HG03097 (cell line): Measurements from ENCODE around the gene MUC5AC.
"Not testable (repeated sequence)": the region's sequence is repeated elsewhere in the genome, so short reads cannot be mapped to it uniquely, and the experiment has no call there.

Experiments used
- ATAC-seq: cut with Tn5 transposase; IDR thresholded peaks from one replicate; pipeline ENCODE4 v1.9.1; 2021; ENCODE audit not compliant: unreplicated experiment, low FRiP score

Gene MUC5AC

GRCh38 chr11:1147792-1148191, 10.0 kb upstream of the MUC5AC start:
- no peak for ATAC-seq

GRCh38 chr11:1148752-1149180, 9.0 kb upstream of the MUC5AC start:
- no peak for ATAC-seq

GRCh38 chr11:1149545-1149944, 8.2 kb upstream of the MUC5AC start:
- no peak for ATAC-seq

- no peak for ATAC-seq
Measured at GRCh38 chr11:1150116-1150515, 7.6 kb upstream of the MUC5AC start.

- no peak for ATAC-seq
Measured at GRCh38 chr11:1150769-1151365, 6.9 kb upstream of the MUC5AC start.

GRCh38 chr11:1151366-1152315, 6.1 kb upstream of the MUC5AC start:
- ATAC-seq, result no peak

GRCh38 chr11:1152316-1153104, 5.2 kb upstream of the MUC5AC start:
- ATAC-seq, result no peak

- no peak for ATAC-seq
Measured at GRCh38 chr11:1153105-1153950, 4.4 kb upstream of the MUC5AC start.

- ATAC-seq, result no peak
Measured at GRCh38 chr11:1153951-1154493, 3.7 kb upstream of the MUC5AC start.

GRCh38 chr11:1154656-1155055, 3.1 kb upstream of the MUC5AC start:
- ATAC-seq, result not testable (repeated sequence)

GRCh38 chr11:1155274-1155693, 2.5 kb upstream of the MUC5AC start:
- ATAC-seq, result no peak

- ATAC-seq, result no peak
Measured at GRCh38 chr11:1156506-1157340, 1.0 kb upstream of the MUC5AC start.

- ATAC-seq, result no peak
Measured at GRCh38 chr11:1157341-1157644, 460 bp upstream of the MUC5AC start.

- ATAC-seq, result no peak
Measured at GRCh38 chr11:1158681-1159487, 1.1 kb downstream of the MUC5AC start.

- not testable (repeated sequence) for ATAC-seq
Measured at GRCh38 chr11:1159488-1160220, 1.9 kb downstream of the MUC5AC start.

- ATAC-seq, result no peak
Measured at GRCh38 chr11:1160231-1161101, 2.7 kb downstream of the MUC5AC start.
